GM12873 (cell line): ENCODE results near the gene CREBBP.

Experiments
- CTCF ChIP-seq: IDR thresholded peaks from 2 replicates; pipeline ENCODE4 v1.5.1; 2012; ENCODE audit warnings: low read depth, mild to moderate bottlenecking, moderate library complexity, low read length, control low read depth; ENCODE audit not compliant: insufficient read depth; ENCODE audit errors: missing control alignments

CREBBP gene

DNA sequence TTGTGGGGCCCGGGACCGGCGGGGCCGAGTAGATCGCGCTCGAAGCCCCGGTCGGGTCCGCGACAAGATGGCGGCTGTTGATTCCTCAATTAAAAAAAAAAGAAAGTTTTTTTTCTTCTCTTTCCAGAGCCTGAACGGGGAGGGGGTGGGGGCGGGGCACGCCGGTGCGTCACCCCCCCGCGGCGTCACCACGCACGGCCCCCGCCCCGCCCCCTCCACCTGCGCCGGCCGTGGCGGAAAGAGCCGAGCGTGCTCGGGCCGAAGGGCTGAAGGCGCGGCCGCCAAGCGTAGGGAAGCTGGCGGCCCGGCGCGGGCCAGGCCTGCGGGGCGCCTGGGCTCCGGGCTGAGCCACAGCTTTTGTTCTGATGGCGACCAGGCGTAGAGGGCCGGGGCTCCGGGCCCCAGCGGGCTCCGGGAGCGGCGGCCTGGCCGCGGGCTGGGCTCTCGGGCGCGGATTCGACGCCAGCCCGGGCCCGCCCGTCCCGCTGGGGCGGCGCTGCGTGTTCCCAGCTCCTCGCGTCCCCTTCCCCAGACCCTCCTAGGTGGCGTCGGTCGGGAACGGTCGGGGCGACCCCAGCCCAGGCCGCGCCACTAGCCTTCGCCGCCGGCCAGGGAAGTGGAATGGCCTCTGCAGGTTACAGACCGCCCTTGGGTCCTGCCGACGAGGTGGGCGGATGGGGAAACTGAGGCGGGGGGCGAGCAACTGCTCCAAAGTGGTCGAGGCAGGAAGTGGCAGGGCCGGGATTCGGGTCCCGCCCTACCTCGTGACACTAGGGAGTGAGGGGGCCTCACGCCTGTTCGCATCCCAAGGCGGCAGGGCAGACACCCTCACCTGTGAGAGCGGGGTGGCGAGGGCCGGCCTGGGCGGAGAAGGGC lies at the start of gene CREBBP:
CREBBP (minus strand) TSS at position 91 of the 876 bp plus-strand sequence. CDS start 797 bp downstream, outside the sequence.
- TF ChIP-seq CTCF = no peak

DNA sequence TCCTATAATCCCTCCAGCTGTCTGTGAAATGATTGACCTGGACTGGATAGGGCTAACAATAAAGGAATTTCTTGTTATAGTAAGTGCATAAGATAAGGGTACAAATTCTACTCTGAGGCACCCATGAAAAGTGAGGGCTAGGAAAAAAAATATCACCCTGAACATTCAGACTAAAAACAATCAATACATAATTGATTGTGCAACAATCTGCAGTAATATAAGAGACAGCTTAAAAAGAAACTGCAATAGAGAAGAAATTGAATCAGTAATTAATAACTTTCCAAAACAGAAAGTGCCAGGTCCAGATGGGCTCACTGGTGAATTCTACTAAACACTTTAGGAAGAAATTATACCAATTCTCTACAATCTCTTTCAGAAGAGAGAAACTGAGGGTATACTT lies 44.2 kb upstream of the CREBBP start:
- TF ChIP-seq CTCF = no peak

DNA sequence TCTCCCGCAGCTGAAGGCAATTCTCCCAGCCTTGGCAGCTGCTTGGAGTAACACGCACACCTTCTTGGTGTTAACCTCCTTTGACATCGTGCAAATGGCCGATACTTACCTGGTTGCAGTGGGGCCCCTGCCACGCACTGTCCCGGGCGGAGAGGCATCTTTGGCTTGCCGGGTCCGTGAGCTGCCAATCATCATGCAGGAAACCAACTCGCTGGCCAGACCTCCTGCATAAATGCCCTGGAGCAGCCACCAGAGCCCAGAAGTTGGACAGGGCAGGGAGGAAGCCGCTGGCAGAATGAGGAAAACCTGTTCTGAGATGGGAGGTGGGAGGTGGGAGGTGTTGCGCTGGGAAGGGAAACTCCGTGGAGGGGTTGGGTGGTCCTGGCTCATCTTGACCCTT lies 41.7 kb upstream of the CREBBP start:
- TF ChIP-seq CTCF = no peak

GRCh38 chr16:3920206-3920605 lies 39.7 kb upstream of the CREBBP start:
- no peak for TF ChIP-seq CTCF

GRCh38 chr16:3919413-3919812 lies 38.9 kb upstream of the CREBBP start:
- no peak for TF ChIP-seq CTCF

GRCh38 chr16:3915426-3916260 lies 35.1 kb upstream of the CREBBP start:
- TF ChIP-seq CTCF = no peak

GRCh38 chr16:3912897-3913296 lies 32.4 kb upstream of the CREBBP start:
- TF ChIP-seq CTCF = no peak
